ENCODE results near the gene OR51B2.

GRCh38 chr11:5336331-5336730, 12.2 kb upstream of the OR51B2 start:
- TF ChIP-seq, protein P1, sequence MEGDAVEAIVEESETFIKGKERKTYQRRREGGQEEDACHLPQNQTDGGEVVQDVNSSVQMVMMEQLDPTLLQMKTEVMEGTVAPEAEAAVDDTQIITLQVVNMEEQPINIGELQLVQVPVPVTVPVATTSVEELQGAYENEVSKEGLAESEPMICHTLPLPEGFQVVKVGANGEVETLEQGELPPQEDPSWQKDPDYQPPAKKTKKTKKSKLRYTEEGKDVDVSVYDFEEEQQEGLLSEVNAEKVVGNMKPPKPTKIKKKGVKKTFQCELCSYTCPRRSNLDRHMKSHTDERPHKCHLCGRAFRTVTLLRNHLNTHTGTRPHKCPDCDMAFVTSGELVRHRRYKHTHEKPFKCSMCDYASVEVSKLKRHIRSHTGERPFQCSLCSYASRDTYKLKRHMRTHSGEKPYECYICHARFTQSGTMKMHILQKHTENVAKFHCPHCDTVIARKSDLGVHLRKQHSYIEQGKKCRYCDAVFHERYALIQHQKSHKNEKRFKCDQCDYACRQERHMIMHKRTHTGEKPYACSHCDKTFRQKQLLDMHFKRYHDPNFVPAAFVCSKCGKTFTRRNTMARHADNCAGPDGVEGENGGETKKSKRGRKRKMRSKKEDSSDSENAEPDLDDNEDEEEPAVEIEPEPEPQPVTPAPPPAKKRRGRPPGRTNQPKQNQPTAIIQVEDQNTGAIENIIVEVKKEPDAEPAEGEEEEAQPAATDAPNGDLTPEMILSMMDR (IDR thresholded peaks at IDR 0.05 in 8 of 11, conservative IDR thresholded peaks at IDR 0.05 in 3 of 11), result no peak
- no peak for TF ChIP-seq POLR2A (IDR thresholded peaks at IDR 0.05)
